H9 (cell line): ENCODE results near the gene JSRP1. TPM values are rescaled to one million over a fixed set of nuclear protein-coding genes. Genes with fewer than 3 reads are reported as not detected.

Experiments
- DNase-seq: peaks from one replicate; pipeline ENCODE4 v3.0.0-alpha.2; 2017
- H2AFZ ChIP-seq: one replicate; pipeline ENCODE4 v1.6.1; 2013; ENCODE audit warnings: mild to moderate bottlenecking, low read length, control low read depth, moderate library complexity
- H2AK5ac ChIP-seq: 2 replicates; pipeline ENCODE4 v1.6.1; 2013; ENCODE audit warnings: low read length, control low read depth, mixed read lengths; ENCODE audit not compliant: insufficient read length
- H2BK120ac ChIP-seq: one replicate; pipeline ENCODE4 v1.6.1; 2013; ENCODE audit warnings: low read depth, mild to moderate bottlenecking, low read length, control low read depth, inconsistent platforms; ENCODE audit not compliant: poor library complexity, severe bottlenecking
- H2BK12ac ChIP-seq: 2 replicates; pipeline ENCODE4 v1.6.1; 2013; ENCODE audit warnings: low read length, control low read depth, mixed read lengths, low read depth; ENCODE audit not compliant: insufficient read length
- H2BK15ac ChIP-seq: 2 replicates; pipeline ENCODE4 v1.6.1; 2013; ENCODE audit warnings: low read depth, low read length, control low read depth
- H2BK20ac ChIP-seq: one replicate; pipeline ENCODE4 v1.6.1; 2013; ENCODE audit warnings: low read depth, mild to moderate bottlenecking, low read length, control low read depth, inconsistent platforms; ENCODE audit not compliant: poor library complexity, severe bottlenecking
- H2BK5ac ChIP-seq: 2 replicates; pipeline ENCODE4 v1.6.1; 2013; ENCODE audit warnings: low read length, control low read depth, mixed read lengths; ENCODE audit not compliant: insufficient read length
- H3K14ac ChIP-seq: 2 replicates; pipeline ENCODE4 v1.6.1; 2013; ENCODE audit warnings: low read length, control low read depth; ENCODE audit not compliant: insufficient read depth
- H3K18ac ChIP-seq: 2 replicates; pipeline ENCODE4 v1.6.1; 2013; ENCODE audit warnings: low read depth, mild to moderate bottlenecking, mixed read lengths, low read length, control low read depth; ENCODE audit not compliant: insufficient read length
- H3K23ac ChIP-seq: 2 replicates; pipeline ENCODE4 v1.6.1; 2013; ENCODE audit warnings: low read length, control low read depth, mixed read lengths, low read depth; ENCODE audit not compliant: insufficient read length
- H3K23me2 ChIP-seq: 2 replicates; pipeline ENCODE4 v1.6.1; 2013; ENCODE audit warnings: low read depth, mild to moderate bottlenecking, mixed read lengths, low read length, control low read depth; ENCODE audit not compliant: insufficient read length, poor library complexity, severe bottlenecking
- H3K27ac ChIP-seq: 2 replicates; pipeline ENCODE4 v1.5.1; 2013; ENCODE audit warnings: low read length, control low read depth, mixed read lengths, low read depth; ENCODE audit not compliant: insufficient read length
- H3K27me3 ChIP-seq: 2 replicates; pipeline ENCODE4 v1.6.1; 2013; ENCODE audit warnings: low read length, control low read depth, inconsistent platforms; ENCODE audit not compliant: insufficient read depth
- H3K4ac ChIP-seq: 2 replicates; pipeline ENCODE4 v1.6.1; 2013; ENCODE audit warnings: low read depth, mild to moderate bottlenecking, control low read depth, inconsistent platforms, low read length, moderate library complexity
- H3K4me1 ChIP-seq: 2 replicates; pipeline ENCODE4 v1.6.1; 2013; ENCODE audit warnings: low read length, control low read depth, inconsistent platforms; ENCODE audit not compliant: insufficient read depth
- H3K4me2 ChIP-seq: 2 replicates; pipeline ENCODE4 v1.6.1; 2013; ENCODE audit warnings: low read length, control low read depth, mixed read lengths; ENCODE audit not compliant: insufficient read length, insufficient read depth
- H3K56ac ChIP-seq: 2 replicates; pipeline ENCODE4 v1.6.1; 2013; ENCODE audit warnings: low read depth, mild to moderate bottlenecking, mixed read lengths, low read length, control low read depth; ENCODE audit not compliant: insufficient read length
- H3K79me1 ChIP-seq: 2 replicates; pipeline ENCODE4 v1.6.1; 2013; ENCODE audit warnings: low read depth, mild to moderate bottlenecking, moderate library complexity, low read length, control low read depth, inconsistent platforms; ENCODE audit not compliant: insufficient read depth, poor library complexity, severe bottlenecking
- H3K79me2 ChIP-seq: 2 replicates; pipeline ENCODE4 v1.6.1; 2013; ENCODE audit warnings: low read length, control low read depth, inconsistent platforms; ENCODE audit not compliant: insufficient read depth
- H3K9ac ChIP-seq: 2 replicates; pipeline ENCODE4 v1.6.1; 2013; ENCODE audit warnings: low read length, control low read depth, mixed read lengths; ENCODE audit not compliant: insufficient read length; ENCODE audit errors: extremely low read depth
- H3K9me3 ChIP-seq: one replicate; pipeline ENCODE4 v1.6.1; 2013; ENCODE audit warnings: low read depth, low read length, inconsistent platforms; ENCODE audit not compliant: control insufficient read depth
- H3T11ph ChIP-seq: one replicate; pipeline ENCODE4 v1.6.1; 2013; ENCODE audit warnings: mild to moderate bottlenecking, low read length, control low read depth, inconsistent platforms
- H4K20me1 ChIP-seq: one replicate; pipeline ENCODE4 v1.6.1; 2013; ENCODE audit not compliant: control insufficient read depth, insufficient read length, insufficient read depth
- H4K5ac ChIP-seq: 2 replicates; pipeline ENCODE4 v1.6.1; 2013; ENCODE audit warnings: low read depth, mild to moderate bottlenecking, mixed read lengths, low read length, control low read depth; ENCODE audit not compliant: insufficient read length
- H4K8ac ChIP-seq: replicated peaks from 2 replicates; pipeline ENCODE4 v1.6.1; 2013; ENCODE audit warnings: low read length, control low read depth, mixed read lengths, low read depth; ENCODE audit not compliant: insufficient read length
- H4K91ac ChIP-seq: 2 replicates; pipeline ENCODE4 v1.6.1; 2013; ENCODE audit warnings: low read depth, mild to moderate bottlenecking, moderate library complexity, mixed read lengths, low read length, control low read depth; ENCODE audit not compliant: insufficient read length
- H3K27ac Mint-ChIP-seq, 3 experiments: 2 replicates in 2 of 3; 3 replicates in 1 of 3; pipeline ENCODE4 v1.8.0; 2020 to 2021; ENCODE audit warnings: mixed read lengths in 3 of 3, mild to moderate bottlenecking in 1 of 3, moderate library complexity in 1 of 3
- H3K27me3 Mint-ChIP-seq: 2 replicates; pipeline ENCODE4 v1.8.0; 2021; ENCODE audit warnings: low read depth, mild to moderate bottlenecking, moderate library complexity, mixed read lengths
- H3K36me3 Mint-ChIP-seq, 3 experiments: 2 replicates in 2 of 3; 3 replicates in 1 of 3; pipeline ENCODE4 v1.8.0; 2020 to 2021; ENCODE audit warnings: low read depth in 3 of 3, mixed read lengths in 3 of 3; ENCODE audit not compliant: insufficient read depth in 1 of 3
- H3K4me1 Mint-ChIP-seq, 2 experiments: 2 replicates each; pipeline ENCODE4 v1.8.0; 2020; ENCODE audit warnings: mixed read lengths in 2 of 2
- H3K4me3 Mint-ChIP-seq, 2 experiments: 2 replicates in 1 of 2; 3 replicates in 1 of 2; pipeline ENCODE4 v1.8.0; 2020 to 2021; ENCODE audit warnings: mild to moderate bottlenecking in 2 of 2, mixed read lengths in 2 of 2, moderate library complexity in 1 of 2
- H3K9me3 Mint-ChIP-seq, 2 experiments: 2 replicates in 1 of 2; 3 replicates in 1 of 2; pipeline ENCODE4 v1.8.0; 2020; ENCODE audit warnings: mild to moderate bottlenecking in 2 of 2, mixed read lengths in 2 of 2, moderate library complexity in 1 of 2
- WGBS: extraction: QIAGEN DNeasy Blood & Tissue Kit; methylation state at CpG from one replicate; pipeline ENCODE4 v1.1.7; 2013; ENCODE audit warnings: missing lambda C conversion rate, low lambda C conversion rate, mixed read lengths; ENCODE audit not compliant: insufficient read length; ENCODE audit errors: extremely low coverage; 5-methylcytosine and 5-hydroxymethylcytosine counted together
- total RNA-seq: library from RNA; stranded (reverse); gene quantifications from 2 replicates; pipeline ENCODE4 v1.2.1, GENCODE V29; 2021
- TF ChIP-seq, protein P1 (sequence below): fragments of 200-600 bp; sonication (generic); conservative IDR thresholded peaks from 3 replicates; pipeline ENCODE4 v1.8.0; 2021; ENCODE audit warnings: antibody characterized with exemption, mild to moderate bottlenecking

Gene JSRP1
- total RNA-seq, 1 experiment from 2014 or later: 0.90 TPM

DNA sequence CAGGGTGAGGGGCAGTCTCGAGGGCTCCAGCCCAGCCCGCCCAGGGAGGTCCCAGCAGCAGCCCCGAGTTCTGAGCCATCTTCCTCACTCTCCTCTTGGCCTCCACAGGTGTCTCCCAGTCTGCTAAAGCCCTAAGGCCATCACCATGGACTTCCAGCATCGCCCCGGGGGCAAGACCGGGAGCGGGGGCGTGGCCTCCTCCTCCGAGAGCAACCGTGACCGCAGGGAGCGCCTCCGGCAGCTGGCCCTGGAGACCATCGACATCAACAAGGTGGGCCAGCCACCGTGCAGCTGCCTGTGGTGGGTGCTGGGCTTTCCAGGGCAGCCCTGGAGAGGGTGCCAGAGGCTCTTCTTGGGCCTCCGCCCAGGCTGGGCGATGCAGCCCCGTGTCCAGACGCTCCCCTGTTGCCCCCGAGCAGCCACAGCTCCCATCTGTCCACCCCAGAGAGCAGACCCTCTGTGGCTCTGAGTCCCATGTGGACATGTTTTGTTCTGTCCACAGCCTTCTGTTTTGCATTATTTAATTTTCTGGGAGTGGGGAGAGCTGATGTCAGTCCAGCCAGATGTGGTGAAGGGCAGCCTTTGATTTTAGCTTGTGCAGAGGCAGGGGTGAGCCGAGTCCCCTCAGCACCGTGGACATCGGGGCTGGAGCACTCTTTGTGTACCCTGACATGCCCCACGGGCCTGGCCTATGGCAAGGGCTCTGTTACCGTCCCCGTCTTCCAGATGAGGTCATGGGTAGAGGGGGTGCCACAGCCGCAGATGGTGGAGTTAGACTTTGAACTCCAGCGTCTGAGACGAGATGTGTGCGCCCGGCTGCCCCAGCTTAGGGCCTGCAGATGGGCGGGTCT lies 12.7 kb downstream of the JSRP1 start:
- no peak overlapping the region for H4K5ac ChIP-seq
- no peak for DNase-seq
- H2AFZ ChIP-seq: no peak overlapping the region
- H3K9ac ChIP-seq: no peak overlapping the region
- H3K23me2 ChIP-seq: no peaks in the 10 kb centered on the region
- TF ChIP-seq, protein P1, sequence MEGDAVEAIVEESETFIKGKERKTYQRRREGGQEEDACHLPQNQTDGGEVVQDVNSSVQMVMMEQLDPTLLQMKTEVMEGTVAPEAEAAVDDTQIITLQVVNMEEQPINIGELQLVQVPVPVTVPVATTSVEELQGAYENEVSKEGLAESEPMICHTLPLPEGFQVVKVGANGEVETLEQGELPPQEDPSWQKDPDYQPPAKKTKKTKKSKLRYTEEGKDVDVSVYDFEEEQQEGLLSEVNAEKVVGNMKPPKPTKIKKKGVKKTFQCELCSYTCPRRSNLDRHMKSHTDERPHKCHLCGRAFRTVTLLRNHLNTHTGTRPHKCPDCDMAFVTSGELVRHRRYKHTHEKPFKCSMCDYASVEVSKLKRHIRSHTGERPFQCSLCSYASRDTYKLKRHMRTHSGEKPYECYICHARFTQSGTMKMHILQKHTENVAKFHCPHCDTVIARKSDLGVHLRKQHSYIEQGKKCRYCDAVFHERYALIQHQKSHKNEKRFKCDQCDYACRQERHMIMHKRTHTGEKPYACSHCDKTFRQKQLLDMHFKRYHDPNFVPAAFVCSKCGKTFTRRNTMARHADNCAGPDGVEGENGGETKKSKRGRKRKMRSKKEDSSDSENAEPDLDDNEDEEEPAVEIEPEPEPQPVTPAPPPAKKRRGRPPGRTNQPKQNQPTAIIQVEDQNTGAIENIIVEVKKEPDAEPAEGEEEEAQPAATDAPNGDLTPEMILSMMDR: no peak
- Mint-ChIP-seq H3K9me3 (no peaks in the 10 kb centered on the region), H3K4me3 (no peak overlapping the region; a peak in 1 of 5 replicates), H3K27ac (no peak overlapping the region; a peak in 1 of 7 replicates), H3K27me3 (no peaks in the 10 kb centered on the region; the same call in 1 of the 2 replicates), H3K4me1 (peaks cover 25 to 26% of the 10 kb centered on the region in 2 experiments), H3K36me3 (peaks cover 18 to 57% (median 50%) of the 10 kb centered on the region in 3 experiments; a peak in 6 of 7 replicates)
- H3K79me2 ChIP-seq: peaks cover 40% of the 10 kb centered on the region; the same call in 1 of the 2 replicates
- H2BK15ac ChIP-seq: no peak overlapping the region
- H4K8ac ChIP-seq: no peak overlapping the region
- H3K4ac ChIP-seq: no peak overlapping the region
- H2AK5ac ChIP-seq: no peak overlapping the region
- no peak overlapping the region for H3K18ac ChIP-seq
- no peaks in the 10 kb centered on the region for H3K9me3 ChIP-seq
- H3K23ac ChIP-seq: no peak overlapping the region
- H3K4me1 ChIP-seq: no peaks in the 10 kb centered on the region
- no peak overlapping the region for H2BK20ac ChIP-seq
- H2BK120ac ChIP-seq: no peak overlapping the region
- no CpG with 5 or more reads among the region's 32 CpGs for WGBS
- H4K91ac ChIP-seq: no peak overlapping the region
- no peak overlapping the region for H2BK5ac ChIP-seq
- peaks cover 2% of the 10 kb centered on the region for H4K20me1 ChIP-seq
- no peak overlapping the region for H3K4me2 ChIP-seq
- no peak overlapping the region for H2BK12ac ChIP-seq
- H3K14ac ChIP-seq: no peak overlapping the region; the same call in 1 of the 2 replicates
- no peaks in the 10 kb centered on the region for H3K27me3 ChIP-seq
- H3K27ac ChIP-seq: no peak overlapping the region
- H3K56ac ChIP-seq: no peak overlapping the region
- H3K79me1 ChIP-seq: peaks cover 13% of the 10 kb centered on the region
- H3T11ph ChIP-seq: no peak overlapping the region
